Airway epithelial cell (primary cell): ENCODE results near the gene DHX9. TPM values are rescaled to one million over a fixed set of nuclear protein-coding genes. Genes with fewer than 3 reads are reported as not detected.

Source experiments
- total RNA-seq: library from RNA; depleted of rRNA; stranded (reverse); fragments of >200 nt; gene quantifications from 2 replicates; pipeline ENCODE4 v1.2.3, GENCODE V29; 2015

Gene DHX9
- total RNA-seq, result 115 and 120 TPM in 2 replicates

GRCh38 chr1:182839209-182840066 lies at the start of gene DHX9:
DHX9 (plus strand) TSS chr1:182839347; CDS start chr1:182842567, 3,220 bp downstream.

Other genes starting within 250 kb of the DHX9 start
- 0.74 and 1.2 TPM in 2 replicates for gene RGS16, start 235.0 kb upstream of the DHX9 start, total RNA-seq
- not detected in 2 replicates for gene RGS8, start 154.8 kb upstream of the DHX9 start, total RNA-seq
- 0.88 and 2.7 TPM in 2 replicates for gene NPL, start 49.6 kb upstream of the DHX9 start, total RNA-seq
- gene SHCBP1L, start 113.8 kb downstream of the DHX9 start, total RNA-seq, result not detected in 2 replicates
- 124 and 139 TPM in 2 replicates for gene LAMC1, start 184.1 kb downstream of the DHX9 start, total RNA-seq